Neural crest cell (in vitro differentiated cells): ENCODE results near the gene DACT1. TPM values are rescaled to one million over a fixed set of nuclear protein-coding genes. Genes with fewer than 3 reads are reported as not detected.

Experiments
- DNase-seq: peaks from one replicate; pipeline ENCODE4 v3.0.0; 2021; ENCODE audit warnings: low read depth, mixed read lengths, low spot score
- H3K27ac Mint-ChIP-seq: one replicate; pipeline ENCODE4 v1.8.0; 2021; ENCODE audit warnings: mild to moderate bottlenecking, mixed read lengths; ENCODE audit not compliant: unreplicated experiment
- H3K27me3 Mint-ChIP-seq: 2 replicates; pipeline ENCODE4 v1.8.0; 2021; ENCODE audit warnings: low read depth, mild to moderate bottlenecking, mixed read lengths
- H3K36me3 Mint-ChIP-seq: 2 replicates; pipeline ENCODE4 v1.8.0; 2021; ENCODE audit warnings: low read depth, mild to moderate bottlenecking, mixed read lengths
- H3K4me1 Mint-ChIP-seq: 2 replicates; pipeline ENCODE4 v1.8.0; 2021; ENCODE audit warnings: mixed read lengths
- H3K4me3 Mint-ChIP-seq: one replicate; pipeline ENCODE4 v1.8.0; 2021; ENCODE audit warnings: mild to moderate bottlenecking, mixed read lengths
- H3K9me3 Mint-ChIP-seq: 2 replicates; pipeline ENCODE4 v1.8.0; 2021; ENCODE audit warnings: mixed read lengths
- total RNA-seq: library from RNA; stranded (reverse); gene quantifications from 2 replicates; pipeline ENCODE4 v1.2.1, GENCODE V29; 2021
- TF ChIP-seq, protein P1 (sequence below): fragments of 200-600 bp; sonication (generic); conservative IDR thresholded peaks from 2 replicates; pipeline ENCODE4 v1.5.0; 2021; ENCODE audit warnings: antibody characterized with exemption, mild to moderate bottlenecking

The DACT1 gene
- total RNA-seq, 1 donor from 2014 or later: 5.2 TPM

DNA sequence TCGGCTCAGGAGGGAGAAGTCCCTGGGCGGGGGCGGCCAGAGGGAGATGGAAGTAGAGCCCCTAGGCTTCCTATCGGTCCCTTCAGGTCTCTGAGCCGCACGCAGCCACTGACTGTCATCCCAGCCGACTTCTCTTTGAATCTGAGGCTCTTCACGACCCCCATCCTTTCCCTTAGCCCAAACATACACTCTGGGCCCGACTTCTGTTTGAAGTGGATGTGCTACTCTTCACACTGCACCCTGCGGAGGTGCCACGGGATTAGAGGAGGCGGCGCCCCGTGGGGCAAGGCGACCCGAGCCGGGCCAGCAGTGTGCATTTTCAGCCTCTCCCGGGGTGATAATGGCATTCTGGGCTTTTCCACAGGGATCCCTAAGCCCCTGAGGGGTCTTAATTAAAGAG lies 6.0 kb upstream of the DACT1 start:
- no peak for DNase-seq

DNA sequence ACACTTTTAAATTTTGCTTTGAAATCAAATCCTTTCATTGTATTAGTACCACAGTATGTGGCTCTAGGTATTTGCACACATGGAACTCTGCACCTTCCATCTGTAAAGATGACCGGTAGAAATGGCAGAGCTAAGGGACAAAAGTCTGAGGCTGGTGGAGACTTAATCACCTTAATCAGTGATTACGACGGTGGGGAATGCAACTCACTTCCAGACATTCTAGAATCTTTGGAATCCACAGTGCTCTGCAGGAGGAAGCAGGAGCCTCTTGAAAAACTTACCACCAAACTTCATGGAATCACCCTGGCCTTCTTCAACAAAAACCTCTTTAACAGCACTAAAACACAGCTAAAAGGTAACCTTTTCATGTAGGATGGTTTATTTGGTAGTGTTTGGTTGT lies 3.9 kb upstream of the DACT1 start:
- no peaks in the 10 kb centered on the region for H3K9me3 Mint-ChIP-seq
- H3K4me1 Mint-ChIP-seq: peaks cover 37% of the 10 kb centered on the region
- H3K27ac Mint-ChIP-seq: no peak overlapping the region
- H3K36me3 Mint-ChIP-seq: no peaks in the 10 kb centered on the region
- peaks cover 68% of the 10 kb centered on the region for H3K27me3 Mint-ChIP-seq
- no peak for DNase-seq
- TF ChIP-seq, protein P1, sequence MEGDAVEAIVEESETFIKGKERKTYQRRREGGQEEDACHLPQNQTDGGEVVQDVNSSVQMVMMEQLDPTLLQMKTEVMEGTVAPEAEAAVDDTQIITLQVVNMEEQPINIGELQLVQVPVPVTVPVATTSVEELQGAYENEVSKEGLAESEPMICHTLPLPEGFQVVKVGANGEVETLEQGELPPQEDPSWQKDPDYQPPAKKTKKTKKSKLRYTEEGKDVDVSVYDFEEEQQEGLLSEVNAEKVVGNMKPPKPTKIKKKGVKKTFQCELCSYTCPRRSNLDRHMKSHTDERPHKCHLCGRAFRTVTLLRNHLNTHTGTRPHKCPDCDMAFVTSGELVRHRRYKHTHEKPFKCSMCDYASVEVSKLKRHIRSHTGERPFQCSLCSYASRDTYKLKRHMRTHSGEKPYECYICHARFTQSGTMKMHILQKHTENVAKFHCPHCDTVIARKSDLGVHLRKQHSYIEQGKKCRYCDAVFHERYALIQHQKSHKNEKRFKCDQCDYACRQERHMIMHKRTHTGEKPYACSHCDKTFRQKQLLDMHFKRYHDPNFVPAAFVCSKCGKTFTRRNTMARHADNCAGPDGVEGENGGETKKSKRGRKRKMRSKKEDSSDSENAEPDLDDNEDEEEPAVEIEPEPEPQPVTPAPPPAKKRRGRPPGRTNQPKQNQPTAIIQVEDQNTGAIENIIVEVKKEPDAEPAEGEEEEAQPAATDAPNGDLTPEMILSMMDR: no peak
- no peak overlapping the region for H3K4me3 Mint-ChIP-seq

More for the DNA sequence above, 6.0 kb upstream of the DACT1 start:
- H3K4me3 Mint-ChIP-seq: peak overlapping the region; percentile 43
- peaks cover 57% of the 10 kb centered on the region for H3K27me3 Mint-ChIP-seq
- peaks cover 34% of the 10 kb centered on the region for H3K4me1 Mint-ChIP-seq
- H3K9me3 Mint-ChIP-seq: no peaks in the 10 kb centered on the region
- H3K27ac Mint-ChIP-seq: peak overlapping the region; percentile 40
- TF ChIP-seq, protein P1: no peak
- no peaks in the 10 kb centered on the region for H3K36me3 Mint-ChIP-seq

DNA sequence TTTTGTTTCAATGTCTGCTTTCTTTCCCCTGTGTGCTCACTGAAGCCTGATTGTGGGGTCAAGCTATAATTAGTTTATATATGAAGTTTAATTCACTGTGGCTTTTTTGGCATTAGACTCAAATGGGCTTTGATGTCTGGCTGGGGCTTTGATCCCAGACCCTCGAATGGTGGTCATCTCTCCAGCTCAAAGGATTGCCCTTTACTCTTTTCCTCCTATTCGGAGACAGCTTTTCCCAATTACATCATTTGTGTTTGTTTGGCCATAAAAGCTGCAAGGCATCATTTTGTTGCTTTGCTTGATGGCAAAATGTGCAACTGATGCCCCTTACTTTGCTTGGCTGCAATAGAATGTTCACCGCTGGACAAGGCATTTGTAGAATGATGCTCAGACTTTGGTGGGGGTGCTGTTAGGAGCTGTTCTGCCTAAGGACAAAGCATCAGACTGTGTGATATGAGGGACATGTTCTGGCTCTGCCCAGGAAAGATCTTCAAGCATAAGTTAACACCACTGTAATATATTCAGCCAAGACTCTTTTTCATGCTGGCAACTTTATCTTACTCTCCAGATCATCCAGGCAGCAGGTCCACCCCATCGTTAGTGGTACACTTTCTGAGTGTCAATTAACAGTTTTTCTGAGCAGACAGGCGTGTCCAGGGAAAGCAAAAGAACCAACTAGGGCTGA lies 3.2 kb upstream of the DACT1 start:
- H3K9me3 Mint-ChIP-seq: no peaks in the 10 kb centered on the region
- peak overlapping the region; percentile 31 for H3K4me3 Mint-ChIP-seq
- DNase-seq: no peak
- H3K27me3 Mint-ChIP-seq: peaks cover 71% of the 10 kb centered on the region
- H3K36me3 Mint-ChIP-seq: no peaks in the 10 kb centered on the region
- H3K4me1 Mint-ChIP-seq: peaks cover 45% of the 10 kb centered on the region
- TF ChIP-seq, protein P1: no peak
- no peak overlapping the region for H3K27ac Mint-ChIP-seq

DNA sequence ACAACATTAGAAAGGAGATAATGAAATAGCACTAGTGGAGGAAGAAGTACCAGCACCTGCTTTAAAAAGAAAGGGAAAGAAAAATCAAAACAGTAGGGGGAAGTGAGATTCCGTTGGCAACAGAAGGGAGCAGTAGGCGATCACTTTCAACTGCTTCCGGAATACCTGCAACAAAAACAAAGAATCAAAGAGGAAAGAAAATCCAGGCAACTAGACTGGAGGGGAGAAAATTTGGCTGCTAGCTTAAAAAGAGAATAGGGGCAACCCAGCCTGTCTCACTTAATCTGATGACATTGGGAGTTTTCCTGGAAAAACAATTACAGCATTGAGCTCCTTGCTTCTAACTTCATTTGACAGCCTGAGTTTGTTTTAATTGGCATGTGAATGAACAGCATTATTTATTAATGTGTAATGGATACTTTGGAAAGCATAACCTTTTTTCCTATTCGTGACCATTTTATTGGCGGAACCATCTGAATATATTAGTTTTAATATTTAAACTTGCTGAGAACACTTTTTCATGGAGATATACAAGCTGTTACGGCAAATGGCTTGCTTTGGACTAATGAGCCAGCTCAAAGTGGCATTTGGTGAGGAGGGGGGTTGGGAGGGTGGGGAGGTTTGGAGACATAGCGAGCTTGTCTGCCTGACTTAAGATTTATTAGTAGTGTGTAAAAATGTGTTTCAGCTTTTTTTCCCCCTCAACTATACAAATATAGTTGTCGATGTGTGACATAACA lies 2.5 kb upstream of the DACT1 start:
- no peaks in the 10 kb centered on the region for H3K9me3 Mint-ChIP-seq
- TF ChIP-seq, protein P1: no peak
- no peak for DNase-seq
- no peak overlapping the region for H3K27ac Mint-ChIP-seq
- no peaks in the 10 kb centered on the region for H3K36me3 Mint-ChIP-seq
- H3K4me1 Mint-ChIP-seq: peaks cover 51% of the 10 kb centered on the region
- peak overlapping the region; percentile 90 for H3K4me3 Mint-ChIP-seq
- H3K27me3 Mint-ChIP-seq: peaks cover 74% of the 10 kb centered on the region

GRCh38 chr14:58636129-58636528 lies 1.6 kb upstream of the DACT1 start:
- H3K27me3 Mint-ChIP-seq: peaks cover 66% of the 10 kb centered on the region
- H3K27ac Mint-ChIP-seq: no peak overlapping the region
- H3K9me3 Mint-ChIP-seq: no peaks in the 10 kb centered on the region
- no peaks in the 10 kb centered on the region for H3K36me3 Mint-ChIP-seq
- DNase-seq: no peak
- H3K4me1 Mint-ChIP-seq: peaks cover 55% of the 10 kb centered on the region
- H3K4me3 Mint-ChIP-seq: peak overlapping the region; percentile 90
- TF ChIP-seq, protein P1: no peak
